HG03575 (cell line): ENCODE data around the gene IARS2.
"Not testable (repeated sequence)": the region's sequence is repeated elsewhere in the genome, so short reads cannot be mapped to it uniquely, and the experiment has no call there.

Source experiments
- ATAC-seq: cut with Tn5 transposase; IDR thresholded peaks from one replicate; pipeline ENCODE4 v1.9.1; 2021; ENCODE audit not compliant: unreplicated experiment, insufficient number of reproducible peaks, low FRiP score; ENCODE audit errors: extremely low read depth

Gene IARS2

GRCh38 chr1:220094016-220094911 lies at the start of gene IARS2:
Gene IARS2 (plus strand): TSS chr1:220094132. CDS start chr1:220094217, 85 bp downstream.
- no peak for ATAC-seq

GRCh38 chr1:220044678-220045355 lies 49.1 kb upstream of the IARS2 start:
- ATAC-seq = no peak

GRCh38 chr1:220045356-220046051 lies 48.4 kb upstream of the IARS2 start:
- no peak for ATAC-seq

GRCh38 chr1:220046052-220046930 lies 47.6 kb upstream of the IARS2 start, which contains the start of gene EPRS1:
Gene EPRS1 (minus strand): TSS chr1:220046505. CDS start chr1:220046388, 117 bp downstream.
- ATAC-seq = peak; percentile 95

GRCh38 chr1:220056374-220056773 lies 37.6 kb upstream of the IARS2 start:
- ATAC-seq = no peak

- ATAC-seq = no peak
Observed at GRCh38 chr1:220060876-220061275, 33.1 kb upstream of the IARS2 start.

GRCh38 chr1:220062629-220063028 lies 31.3 kb upstream of the IARS2 start:
- no peak for ATAC-seq

- ATAC-seq = no peak
Observed at GRCh38 chr1:220067269-220068204, 26.4 kb upstream of the IARS2 start.

GRCh38 chr1:220076861-220077762 lies 16.8 kb upstream of the IARS2 start:
- ATAC-seq = no peak

GRCh38 chr1:220077887-220078286 lies 16.0 kb upstream of the IARS2 start:
- ATAC-seq = no peak

GRCh38 chr1:220084460-220084859 lies 9.5 kb upstream of the IARS2 start:
- no peak for ATAC-seq

- ATAC-seq = not testable (repeated sequence)
Observed at GRCh38 chr1:220086261-220086686, 7.7 kb upstream of the IARS2 start.

- ATAC-seq = peak; percentile 63
Observed at GRCh38 chr1:220089650-220090556, 4.0 kb upstream of the IARS2 start, which contains the start of gene BPNT1. Gene BPNT1 (minus strand): TSS chr1:220089788. CDS start chr1:220079846, 9,942 bp downstream.

GRCh38 chr1:220092694-220093093 lies 1.2 kb upstream of the IARS2 start:
- ATAC-seq = no peak

GRCh38 chr1:220093361-220094015 lies 444 bp upstream of the IARS2 start:
- no peak for ATAC-seq
